ENCODE data around the gene ADGRF4. TPM values are rescaled to one million over a fixed set of nuclear protein-coding genes. Genes with fewer than 3 reads are reported as not detected.

Gene ADGRF4
- polyA plus RNA-seq, 1 donor (not counting 4 experiments of a cell fraction or from before 2014, with no cell fraction given), result 30.2 TPM

GRCh38 chr6:47700596-47700995 lies 2.2 kb downstream of the ADGRF4 start:
- Histone ChIP-seq H2AFZ (ENCODE audit: control insufficient read depth, low read length) (no peak overlapping the region), H3K79me2 (ENCODE audit: control insufficient read depth, insufficient read depth, low read length) (peaks cover 3% of the 10 kb centered on the region), H3K4me1 (ENCODE audit: control insufficient read depth, extremely low read depth, insufficient read depth, low read length) (peaks cover 44% of the 10 kb centered on the region), H3K4me2 (ENCODE audit: control insufficient read depth, extremely low read depth, insufficient read depth, low read depth, low read length) (peak overlapping the region; percentile 87), H4K20me1 (ENCODE audit: control insufficient read depth, extremely low read depth, insufficient read depth, low read length) (no peaks in the 10 kb centered on the region), H3K9ac (ENCODE audit: control insufficient read depth, extremely low read depth, insufficient read depth, low read length) (peak overlapping the region; percentile 66), H3K9me3 (ENCODE audit: control insufficient read depth, low read depth, low read length) (no peaks in the 10 kb centered on the region), H3K9me1 (ENCODE audit: control insufficient read depth, extremely low read depth, insufficient read depth, low read length) (no peaks in the 10 kb centered on the region), H3K4me3 (ENCODE audit: control insufficient read depth in 2 of 3, extremely low read depth in 1 of 3, insufficient read depth in 2 of 3, low read depth in 1 of 3, low read length in 3 of 3) (peak overlapping the region; percentile 25 to 46 (median 26)), H3K27me3 (ENCODE audit: control insufficient read depth, extremely low read depth, insufficient read depth, low read length) (no peaks in the 10 kb centered on the region), H3K36me3 (ENCODE audit: control insufficient read depth in 2 of 2, extremely low read depth in 1 of 2, insufficient read depth in 2 of 2, low read length in 2 of 2) (no peaks in the 10 kb centered on the region), H3K27ac (ENCODE audit: control insufficient read depth, insufficient read depth, low read length) (peak overlapping the region; percentile 98)
- no peak for TF ChIP-seq EZH2 (IDR thresholded peaks at IDR 0.05; ENCODE audit: low read length)
- dilution Hi-C loops (cut with MboI; ENCODE audit: extremely low pct_ligation_motif_present, low sequenced_read_pairs), result no loop called here
- DNase-seq (ENCODE audit: low read depth, low spot score), result no peak
- no peak for FAIRE-seq

- Histone ChIP-seq H3K4me1 (ENCODE audit: control insufficient read depth, extremely low read depth, insufficient read depth, low read length) (peaks cover 44% of the 10 kb centered on the region), H2AFZ (ENCODE audit: control insufficient read depth, low read length) (no peak overlapping the region), H3K4me2 (ENCODE audit: control insufficient read depth, extremely low read depth, insufficient read depth, low read depth, low read length) (peak overlapping the region; percentile 87), H3K9ac (ENCODE audit: control insufficient read depth, extremely low read depth, insufficient read depth, low read length) (peak overlapping the region; percentile 66), H3K79me2 (ENCODE audit: control insufficient read depth, insufficient read depth, low read length) (peaks cover 3% of the 10 kb centered on the region), H3K27me3 (ENCODE audit: control insufficient read depth, extremely low read depth, insufficient read depth, low read length) (no peaks in the 10 kb centered on the region), H3K27ac (ENCODE audit: control insufficient read depth, insufficient read depth, low read length) (peak overlapping the region; percentile 98), H3K9me1 (ENCODE audit: control insufficient read depth, extremely low read depth, insufficient read depth, low read length) (no peaks in the 10 kb centered on the region), H4K20me1 (ENCODE audit: control insufficient read depth, extremely low read depth, insufficient read depth, low read length) (no peaks in the 10 kb centered on the region), H3K9me3 (ENCODE audit: control insufficient read depth, low read depth, low read length) (no peaks in the 10 kb centered on the region), H3K36me3 (ENCODE audit: control insufficient read depth in 2 of 2, extremely low read depth in 1 of 2, insufficient read depth in 2 of 2, low read length in 2 of 2) (peaks cover 0 to under 1% of the 10 kb centered on the region in 2 experiments), H3K4me3 (ENCODE audit: control insufficient read depth in 2 of 3, extremely low read depth in 1 of 3, insufficient read depth in 2 of 3, low read depth in 1 of 3, low read length in 3 of 3) (no peak overlapping the region)
- FAIRE-seq (peak; percentile 82), DNase-seq (ENCODE audit: low read depth, low spot score) (no peak)
- dilution Hi-C loops (cut with MboI; ENCODE audit: extremely low pct_ligation_motif_present, low sequenced_read_pairs), result no loop called here
- TF ChIP-seq EZH2 (IDR thresholded peaks at IDR 0.05; ENCODE audit: low read length) (no peak), CTCF (optimal IDR thresholded peaks at IDR 0.05 in 1 of 3, IDR thresholded peaks at IDR 0.05 in 1 of 3, conservative IDR thresholded peaks at IDR 0.05 in 1 of 3; ENCODE audit: extremely low read depth in 1 of 3, insufficient read depth in 2 of 3, low read length in 3 of 3) (no peak)
These were observed 3.0 kb downstream of the ADGRF4 start for GRCh38 chr6:47701363-47701762.

GRCh38 chr6:47709160-47709559 lies 10.8 kb downstream of the ADGRF4 start:
- H2AFZ ChIP-seq (ENCODE audit: control insufficient read depth, low read length), result no peak overlapping the region
- FAIRE-seq (no peak), DNase-seq (ENCODE audit: low read depth, low spot score) (no peak)
- no peak for TF ChIP-seq EZH2 (IDR thresholded peaks at IDR 0.05; ENCODE audit: low read length)
- no peak for TF ChIP-seq CTCF (optimal IDR thresholded peaks at IDR 0.05 in 1 of 3, IDR thresholded peaks at IDR 0.05 in 1 of 3, conservative IDR thresholded peaks at IDR 0.05 in 1 of 3; ENCODE audit: extremely low read depth in 1 of 3, insufficient read depth in 2 of 3, low read length in 3 of 3)
- peaks cover 4 to 16% of the 10 kb centered on the region in 2 experiments for H3K36me3 ChIP-seq (ENCODE audit: control insufficient read depth in 2 of 2, extremely low read depth in 1 of 2, insufficient read depth in 2 of 2, low read length in 2 of 2)
- no peaks in the 10 kb centered on the region for H3K27me3 ChIP-seq (ENCODE audit: control insufficient read depth, extremely low read depth, insufficient read depth, low read length)
- H4K20me1 ChIP-seq (ENCODE audit: control insufficient read depth, extremely low read depth, insufficient read depth, low read length), result no peaks in the 10 kb centered on the region
- H3K9me1 ChIP-seq (ENCODE audit: control insufficient read depth, extremely low read depth, insufficient read depth, low read length), result no peaks in the 10 kb centered on the region
- H3K4me2 ChIP-seq (ENCODE audit: control insufficient read depth, extremely low read depth, insufficient read depth, low read depth, low read length), result no peak overlapping the region
- dilution Hi-C loops (cut with MboI; ENCODE audit: extremely low pct_ligation_motif_present, low sequenced_read_pairs), result no loop called here
- H3K9me3 ChIP-seq (ENCODE audit: control insufficient read depth, low read depth, low read length), result no peaks in the 10 kb centered on the region
- H3K27ac ChIP-seq (ENCODE audit: control insufficient read depth, insufficient read depth, low read length), result no peak overlapping the region
- no peak overlapping the region for H3K4me3 ChIP-seq (ENCODE audit: control insufficient read depth in 2 of 3, extremely low read depth in 1 of 3, insufficient read depth in 2 of 3, low read depth in 1 of 3, low read length in 3 of 3)
- H3K9ac ChIP-seq (ENCODE audit: control insufficient read depth, extremely low read depth, insufficient read depth, low read length), result no peak overlapping the region
- H3K4me1 ChIP-seq (ENCODE audit: control insufficient read depth, extremely low read depth, insufficient read depth, low read length), result peaks cover 4% of the 10 kb centered on the region
- no peaks in the 10 kb centered on the region for H3K79me2 ChIP-seq (ENCODE audit: control insufficient read depth, insufficient read depth, low read length)
